Prostate gland (tissue), 2 donors: Measurements from ENCODE around the gene GLI2. TPM values are rescaled to one million over a fixed set of nuclear protein-coding genes. Genes with fewer than 3 reads are reported as not detected.

ENCODE experiments used
- DNase-seq: peaks from one replicate; pipeline ENCODE4 v3.0.0-alpha.2; 2019; ENCODE audit warnings: low spot score
- H3K27ac ChIP-seq, 2 donors: fragments of 200-600 bp; sonication (generic); 2 replicates each; pipeline ENCODE4 v1.5.1; 2017 to 2019
- H3K27me3 ChIP-seq: fragments of 200-600 bp; sonication (generic); replicated peaks from 2 replicates; pipeline ENCODE4 v1.5.1; 2019; ENCODE audit not compliant: insufficient read depth
- H3K36me3 ChIP-seq, 2 donors: fragments of 200-600 bp; sonication (generic); 1 replicate in 1 of 2; 2 replicates in 1 of 2; pipeline versions ENCODE4 v1.5.1 to v1.8.1; 2017 to 2019
- H3K4me1 ChIP-seq: fragments of 200-600 bp; sonication (generic); replicated peaks from 2 replicates; pipeline ENCODE4 v1.5.1; 2019
- H3K4me3 ChIP-seq, 2 donors: fragments of 200-600 bp; sonication (generic); 2 replicates each; pipeline ENCODE4 v1.5.1; 2017 to 2019
- H3K9me3 ChIP-seq: fragments of 200-600 bp; sonication (generic); 2 replicates; pipeline ENCODE4 v1.5.1; 2017
- POLR2A ChIP-seq: fragments of 450-650 bp; IDR thresholded peaks from one replicate; pipeline ENCODE4 v1.6.1; 2016; ENCODE audit warnings: antibody characterized with exemption, mild to moderate bottlenecking
- POLR2AphosphoS5 ChIP-seq: sonication (generic); formaldehyde crosslinking; IDR thresholded peaks from one replicate; pipeline ENCODE4 v1.6.1; 2017; ENCODE audit warnings: antibody characterized with exemption
- WGBS: methylation state at CpG from one replicate; pipeline ENCODE4 v1.1.5; 2018; 5-methylcytosine and 5-hydroxymethylcytosine counted together
- intact Hi-C: fragments of 100-400 bp; cut with DNase I; formaldehyde crosslinking; loops from one replicate; pipeline ENCODE4 v1.14.2; 2022
- total RNA-seq, 2 donors: library from RNA; depleted of rRNA; stranded (reverse); fragments of >200 nt; gene quantifications; one replicate each; pipeline ENCODE4 v1.1.0, GENCODE V29; 2016
- TF ChIP-seq, protein P1 (sequence below), 4 experiments: fragments of 200-600 bp in 2 of 4; fragments of 450-650 bp in 2 of 4; sonication (generic) in 2 of 4; IDR thresholded peaks; 1 replicate in 3 of 4; 2 replicates in 1 of 4; pipeline ENCODE4 v1.5.1; 2016 to 2019; ENCODE audit warnings: antibody characterized with exemption in 4 of 4, mild to moderate bottlenecking in 2 of 4, moderate library complexity in 2 of 4

GLI2 gene
- total RNA-seq, 2 donors from 2014 or later: 3.8 to 16.4 TPM

DNA sequence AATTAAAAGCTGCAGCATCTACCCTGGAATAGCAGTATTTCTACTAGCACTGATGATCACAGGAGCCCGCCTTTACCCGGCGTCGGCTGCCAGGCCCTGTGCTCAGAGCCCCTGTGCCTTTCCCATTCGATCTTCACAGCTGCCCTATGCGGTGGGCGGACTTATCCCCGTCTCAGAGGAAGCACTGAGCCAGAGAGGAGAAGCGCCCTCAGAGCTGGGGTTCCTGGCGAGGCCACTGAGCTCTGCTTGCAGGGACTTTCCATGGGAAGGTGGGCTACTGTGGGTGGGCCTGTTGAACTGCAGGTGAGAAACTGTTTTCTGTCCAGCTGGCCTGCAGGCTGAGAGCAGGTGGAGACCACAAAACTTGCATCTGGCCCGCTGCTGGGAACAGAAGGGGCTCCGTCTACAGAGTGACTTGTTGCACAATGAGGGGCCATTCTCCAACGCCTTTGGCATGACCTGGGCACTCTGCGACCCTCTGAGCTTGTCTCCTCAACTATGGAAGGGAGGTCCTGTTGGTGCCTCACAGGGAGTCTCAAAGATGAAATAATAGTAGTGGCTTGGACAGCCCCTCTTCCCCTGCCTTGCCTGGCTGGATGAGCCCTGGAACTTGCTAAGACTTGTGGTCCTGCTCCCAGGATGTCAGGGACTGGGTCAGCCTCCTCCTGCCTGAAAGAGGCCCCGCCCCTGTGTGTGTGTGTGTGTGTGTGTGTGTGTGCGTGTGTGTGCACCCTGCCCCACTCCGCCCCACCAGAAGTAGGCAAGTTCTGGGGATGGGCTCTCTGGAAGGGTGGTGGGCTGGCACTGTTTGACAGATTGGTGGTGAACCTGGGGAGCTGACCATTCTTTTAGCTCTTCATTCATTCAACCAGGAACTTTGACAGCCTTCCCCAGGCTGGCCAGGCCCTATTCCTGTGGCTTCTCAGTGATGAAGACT lies 32.7 kb downstream of the GLI2 start:
- no peak overlapping the region for H3K4me3 ChIP-seq
- intact Hi-C loops: no loop called here

DNA sequence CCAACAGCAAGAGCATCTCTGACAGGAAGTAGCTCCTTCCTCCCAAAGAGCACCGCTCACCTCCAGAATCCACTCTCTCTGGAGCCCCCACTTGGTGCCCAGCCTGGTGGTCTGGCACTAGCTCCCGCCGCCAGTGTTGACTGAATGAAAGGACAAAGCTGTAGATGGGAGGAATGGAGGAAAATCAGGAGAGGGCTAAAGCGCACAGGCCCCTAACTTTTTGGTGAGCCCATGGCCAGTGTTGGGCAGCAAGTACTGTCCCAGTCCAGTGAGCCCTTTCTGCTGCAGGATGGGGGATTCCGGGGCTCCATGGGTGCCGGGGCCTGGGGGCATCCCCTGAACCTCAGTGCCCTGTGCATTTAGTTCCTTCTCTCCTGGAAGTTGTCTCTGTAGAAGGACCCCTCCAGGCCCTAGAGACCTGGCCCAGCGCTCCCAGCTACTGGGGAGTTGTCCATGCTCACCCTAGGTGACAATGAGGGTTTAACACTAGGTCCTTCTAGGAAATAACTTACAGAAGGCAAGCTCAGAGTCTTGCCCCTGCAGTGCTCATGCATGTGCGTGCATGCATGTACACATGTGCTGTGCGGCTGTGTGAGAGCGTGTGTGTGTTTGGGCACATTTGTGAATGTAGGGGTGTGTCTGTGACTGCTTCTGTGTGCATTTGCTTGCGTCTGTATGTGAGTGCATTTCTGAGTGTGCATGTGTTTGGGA lies 33.6 kb downstream of the GLI2 start:
- no peak overlapping the region for H3K4me3 ChIP-seq
- H3K27me3 ChIP-seq: no peaks in the 10 kb centered on the region
- intact Hi-C loops: no loop called here
- 99% methylated on average over 11 of the region's 11 CpGs for WGBS
- no peak overlapping the region for H3K27ac ChIP-seq
- TF ChIP-seq POLR2A (no peak), POLR2AphosphoS5 (no peak)
- TF ChIP-seq, protein P1, sequence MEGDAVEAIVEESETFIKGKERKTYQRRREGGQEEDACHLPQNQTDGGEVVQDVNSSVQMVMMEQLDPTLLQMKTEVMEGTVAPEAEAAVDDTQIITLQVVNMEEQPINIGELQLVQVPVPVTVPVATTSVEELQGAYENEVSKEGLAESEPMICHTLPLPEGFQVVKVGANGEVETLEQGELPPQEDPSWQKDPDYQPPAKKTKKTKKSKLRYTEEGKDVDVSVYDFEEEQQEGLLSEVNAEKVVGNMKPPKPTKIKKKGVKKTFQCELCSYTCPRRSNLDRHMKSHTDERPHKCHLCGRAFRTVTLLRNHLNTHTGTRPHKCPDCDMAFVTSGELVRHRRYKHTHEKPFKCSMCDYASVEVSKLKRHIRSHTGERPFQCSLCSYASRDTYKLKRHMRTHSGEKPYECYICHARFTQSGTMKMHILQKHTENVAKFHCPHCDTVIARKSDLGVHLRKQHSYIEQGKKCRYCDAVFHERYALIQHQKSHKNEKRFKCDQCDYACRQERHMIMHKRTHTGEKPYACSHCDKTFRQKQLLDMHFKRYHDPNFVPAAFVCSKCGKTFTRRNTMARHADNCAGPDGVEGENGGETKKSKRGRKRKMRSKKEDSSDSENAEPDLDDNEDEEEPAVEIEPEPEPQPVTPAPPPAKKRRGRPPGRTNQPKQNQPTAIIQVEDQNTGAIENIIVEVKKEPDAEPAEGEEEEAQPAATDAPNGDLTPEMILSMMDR (IDR thresholded peaks at IDR 0.05): no peak
- no peak for DNase-seq
- H3K4me1 ChIP-seq: no peaks in the 10 kb centered on the region
- no peaks in the 10 kb centered on the region for H3K9me3 ChIP-seq
- H3K36me3 ChIP-seq: no peaks in the 10 kb centered on the region

More for the DNA sequence above, 32.7 kb downstream of the GLI2 start:
- Histone ChIP-seq H3K36me3 (no peaks in the 10 kb centered on the region), H3K4me1 (no peaks in the 10 kb centered on the region), H3K27me3 (no peaks in the 10 kb centered on the region), H3K27ac (no peak overlapping the region), H3K9me3 (no peaks in the 10 kb centered on the region)
- TF ChIP-seq POLR2AphosphoS5 (no peak), POLR2A (no peak)
- TF ChIP-seq, protein P1 (IDR thresholded peaks at IDR 0.05): no peak
- 81% methylated on average over 17 of the region's 17 CpGs for WGBS
- DNase-seq: no peak

DNA sequence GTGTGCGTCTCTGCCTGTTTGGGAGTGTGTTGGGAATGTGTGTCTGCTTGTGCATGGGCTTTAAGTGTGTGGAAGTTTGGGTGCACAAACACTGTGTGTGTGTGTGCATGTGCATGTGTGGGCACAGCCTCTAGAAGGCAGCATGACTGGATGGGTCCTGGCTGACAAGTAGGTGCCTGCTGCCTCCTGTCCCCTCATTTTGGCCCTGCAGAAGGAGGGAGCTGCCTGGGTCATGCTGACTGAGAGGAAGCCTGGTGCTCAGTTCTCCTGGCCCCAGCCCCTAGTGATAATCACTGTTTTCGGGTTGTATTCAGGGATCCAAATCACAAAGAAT lies 34.1 kb downstream of the GLI2 start:
- DNase-seq: no peak
- H3K27me3 ChIP-seq: no peaks in the 10 kb centered on the region
- no peaks in the 10 kb centered on the region for H3K36me3 ChIP-seq
- 97% methylated on average over 2 of the region's 2 CpGs for WGBS
- no peaks in the 10 kb centered on the region for H3K9me3 ChIP-seq
- no peaks in the 10 kb centered on the region for H3K4me1 ChIP-seq
- no peak for TF ChIP-seq POLR2AphosphoS5
- TF ChIP-seq POLR2A: no peak
- TF ChIP-seq, protein P1 (IDR thresholded peaks at IDR 0.05): no peak
- H3K4me3 ChIP-seq: no peak overlapping the region
- intact Hi-C loops: no loop called here
- H3K27ac ChIP-seq: no peak overlapping the region

DNA sequence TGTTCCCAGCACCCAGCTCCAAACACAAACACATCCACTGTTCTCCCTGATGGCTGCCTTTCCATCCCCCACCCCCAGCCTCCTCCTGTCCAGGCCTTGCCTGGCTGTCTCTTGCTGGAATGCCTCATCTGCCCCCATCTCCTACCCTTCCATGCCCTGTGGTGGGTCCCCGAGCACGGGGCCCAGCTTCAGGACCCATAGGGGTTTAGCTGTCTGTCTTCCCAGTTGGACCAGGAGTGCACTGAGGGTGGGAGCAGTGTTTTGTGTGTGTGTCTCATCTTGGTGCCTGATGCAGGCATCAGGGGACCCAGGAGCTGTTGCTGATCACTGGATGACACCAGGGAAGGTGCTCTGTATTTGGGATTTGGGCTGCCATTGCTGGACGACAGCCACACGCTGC lies 34.5 kb downstream of the GLI2 start:
- H3K27ac ChIP-seq: no peak overlapping the region
- DNase-seq: no peak
- no peak overlapping the region for H3K4me3 ChIP-seq

More for the DNA sequence above, 34.5 kb downstream of the GLI2 start:
- Histone ChIP-seq H3K36me3 (no peaks in the 10 kb centered on the region), H3K27me3 (no peaks in the 10 kb centered on the region), H3K9me3 (no peaks in the 10 kb centered on the region), H3K4me1 (no peaks in the 10 kb centered on the region)
- TF ChIP-seq, protein P1 (IDR thresholded peaks at IDR 0.05): no peak
- TF ChIP-seq POLR2A (no peak), POLR2AphosphoS5 (no peak)
- intact Hi-C loops: no loop called here
- WGBS: 97% methylated on average over 4 of the region's 4 CpGs
